Fibroblast of lung (primary cell): ENCODE data around the gene MYBBP1A. TPM values are rescaled to one million over a fixed set of nuclear protein-coding genes. Genes with fewer than 3 reads are reported as not detected.

Experiments
- DNase-seq, 2 donors: peaks; one replicate each; pipeline versions ENCODE4 v3.0.0 to v3.0.0-alpha.2; 2010; ENCODE audit warnings: low read depth in 2 of 2
- H2AFZ ChIP-seq: 2 replicates; pipeline ENCODE4 v1.5.1; 2012; ENCODE audit warnings: low read length, control low read depth, inconsistent platforms
- H3K27ac ChIP-seq: 2 replicates; pipeline ENCODE4 v1.5.1; 2011; ENCODE audit warnings: low read length, control low read depth; ENCODE audit not compliant: insufficient read depth
- H3K27me3 ChIP-seq: 2 replicates; pipeline ENCODE4 v1.5.1; 2011; ENCODE audit warnings: mild to moderate bottlenecking, low read length; ENCODE audit not compliant: control insufficient read depth, insufficient read depth
- H3K36me3 ChIP-seq: 2 replicates; pipeline ENCODE4 v1.5.1; 2011; ENCODE audit warnings: low read length; ENCODE audit not compliant: control insufficient read depth, insufficient read depth
- H3K4me1 ChIP-seq: 2 replicates; pipeline ENCODE4 v1.5.1; 2011; ENCODE audit warnings: low read length; ENCODE audit not compliant: control insufficient read depth, insufficient read depth; ENCODE audit errors: extremely low read depth
- H3K4me2 ChIP-seq: 2 replicates; pipeline ENCODE4 v1.5.1; 2011; ENCODE audit warnings: low read length, control low read depth; ENCODE audit not compliant: insufficient read depth; ENCODE audit errors: extremely low read depth
- H3K4me3 ChIP-seq, 4 experiments: fragments of 200-600 bp in 1 of 4; sonication (generic) in 1 of 4; replicated peaks in 1 of 4; 2 replicates each; pipeline ENCODE4 v1.5.1; 2011 to 2016; ENCODE audit warnings: low read length in 4 of 4, low read depth in 3 of 4, mild to moderate bottlenecking in 3 of 4, control low read depth in 2 of 4, inconsistent platforms in 1 of 4, mixed read lengths in 1 of 4; ENCODE audit not compliant: insufficient read depth in 1 of 4; ENCODE audit errors: control extremely low read depth in 1 of 4
- H3K79me2 ChIP-seq: 2 replicates; pipeline ENCODE4 v1.5.1; 2012; ENCODE audit warnings: mild to moderate bottlenecking, low read length, inconsistent platforms; ENCODE audit not compliant: control insufficient read depth, insufficient read depth
- H3K9ac ChIP-seq: 2 replicates; pipeline ENCODE4 v1.5.1; 2011; ENCODE audit warnings: mild to moderate bottlenecking, low read length, control low read depth; ENCODE audit not compliant: insufficient read depth
- H3K9me3 ChIP-seq: 2 replicates; pipeline ENCODE4 v1.5.1; 2012; ENCODE audit warnings: low read depth, low read length; ENCODE audit not compliant: control insufficient read depth, insufficient read depth
- H4K20me1 ChIP-seq: 2 replicates; pipeline ENCODE4 v1.5.1; 2011; ENCODE audit warnings: low read length; ENCODE audit not compliant: control insufficient read depth, insufficient read depth; ENCODE audit errors: extremely low read depth
- CTCF ChIP-seq, 2 donors: IDR thresholded peaks in 1 of 2; conservative IDR thresholded peaks in 1 of 2; 1 replicate in 1 of 2; 2 replicates in 1 of 2; pipeline ENCODE4 v1.5.1; 2011 to 2012; ENCODE audit warnings: low read length in 2 of 2, control low read depth in 1 of 2, inconsistent platforms in 1 of 2, low read depth in 1 of 2, mild to moderate bottlenecking in 1 of 2
- EZH2 ChIP-seq: IDR thresholded peaks from 2 replicates; pipeline ENCODE4 v1.5.1; 2012; ENCODE audit warnings: low read length, control low read depth, mild to moderate bottlenecking; ENCODE audit errors: missing control alignments
- polyA plus RNA-seq, 2 donors: library from polyadenylated mRNA; depleted of rRNA in 1 of 2; stranded (reverse) in 1 of 2; unstranded in 1 of 2; fragments of >200 nt; gene quantifications; 2 replicates each; pipeline ENCODE4 v1.2.1, GENCODE V29; 2011 to 2012; ENCODE audit warnings: missing spikeins in 1 of 2
- total RNA-seq: library from RNA; depleted of rRNA; stranded (reverse); fragments of >200 nt; gene quantifications from 2 replicates; pipeline ENCODE4 v1.2.1, GENCODE V29; 2014

MYBBP1A gene
- total and polyA plus RNA-seq, 2 donors (not counting 1 experiment from before 2014, with no cell fraction given), result 14.1 to 28.6 TPM

DNA sequence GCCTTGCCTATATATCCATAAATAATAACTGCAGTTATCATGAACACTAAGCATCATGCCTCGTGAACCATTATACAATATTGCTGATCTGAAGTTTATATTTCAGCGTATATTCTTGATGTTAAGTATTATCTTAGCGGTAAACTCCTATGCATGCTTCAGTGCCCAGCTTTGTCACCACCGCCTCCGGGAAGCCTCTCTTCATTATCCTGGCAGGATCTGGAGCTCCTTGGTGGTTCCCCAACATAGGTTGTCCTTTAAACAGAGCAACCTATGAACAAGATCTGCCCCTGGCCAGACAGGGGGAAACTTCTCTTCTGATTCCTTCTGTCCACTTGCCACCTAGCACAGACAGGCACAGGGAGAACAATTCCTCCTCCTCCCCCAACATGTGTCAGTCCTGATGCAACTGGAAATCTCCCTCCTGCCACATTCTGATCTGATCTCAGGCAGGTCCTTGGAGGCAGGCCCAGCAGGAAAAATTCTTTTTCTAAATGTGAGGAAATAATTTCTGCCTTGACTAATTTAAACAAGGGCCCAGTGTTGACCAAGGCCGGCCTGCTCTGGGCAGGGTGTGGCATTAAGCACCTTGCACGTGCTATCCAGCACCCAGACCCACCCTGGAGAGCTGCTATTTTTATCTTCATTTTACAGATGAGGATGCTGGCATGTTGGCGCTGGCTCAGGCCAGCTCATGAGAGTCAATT is 34.1 kb downstream of the MYBBP1A start:
- Histone ChIP-seq H3K4me2 (no peak overlapping the region), H3K27me3 (no peaks in the 10 kb centered on the region), H4K20me1 (no peaks in the 10 kb centered on the region), H3K9ac (no peak overlapping the region), H3K4me3 (no peak overlapping the region), H3K27ac (no peak overlapping the region), H3K79me2 (no peaks in the 10 kb centered on the region), H2AFZ (no peak overlapping the region), H3K4me1 (no peaks in the 10 kb centered on the region), H3K9me3 (no peaks in the 10 kb centered on the region), H3K36me3 (no peaks in the 10 kb centered on the region)
- DNase-seq, result no peak
- no peak for TF ChIP-seq CTCF (conservative IDR thresholded peaks at IDR 0.05 in 1 of 2, IDR thresholded peaks at IDR 0.05 in 1 of 2; ENCODE audit: low read depth in 1 of 2, low read length in 2 of 2)
- TF ChIP-seq EZH2, result no peak

DNA sequence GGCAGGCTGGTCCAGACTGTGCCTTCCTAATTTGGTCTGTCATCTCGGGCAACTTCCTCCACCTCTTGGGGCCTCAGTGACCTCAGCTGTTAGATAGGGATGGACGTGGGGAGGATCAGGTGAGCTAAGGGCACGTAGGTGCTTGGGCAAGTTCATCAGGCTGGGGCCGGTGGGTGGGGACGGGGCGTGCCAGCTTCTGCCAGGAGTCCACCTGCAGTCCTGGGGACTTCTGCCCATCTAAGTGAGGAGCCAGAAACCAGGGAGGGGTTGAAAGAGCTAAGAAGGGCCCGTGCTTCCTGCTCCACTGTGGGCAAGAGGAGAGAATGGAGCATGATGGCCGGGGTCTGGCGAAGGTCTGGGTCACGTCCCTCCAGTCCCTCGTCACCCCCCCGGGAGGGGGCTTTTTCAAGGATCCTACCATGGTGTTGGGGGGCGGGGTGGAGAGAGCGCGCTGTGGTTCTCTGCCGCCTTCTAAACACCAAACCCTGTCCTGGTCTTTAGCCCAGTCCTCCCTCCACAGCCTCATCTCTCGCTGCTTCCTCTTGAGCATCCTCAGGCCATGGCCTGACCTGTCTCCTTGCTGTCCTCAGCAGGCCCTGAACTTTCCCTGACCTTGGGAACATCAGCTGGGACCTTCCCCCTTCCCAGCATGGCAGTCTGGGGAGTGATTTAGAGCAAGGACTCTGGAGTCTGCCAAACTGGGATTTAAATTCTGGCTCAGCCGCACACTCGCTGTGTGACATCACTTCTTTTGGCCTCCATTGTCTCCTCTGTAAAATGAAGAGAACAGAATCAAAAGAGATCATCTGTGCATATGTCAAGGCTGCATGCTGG is 34.9 kb downstream of the MYBBP1A start:
- Histone ChIP-seq H3K36me3 (no peaks in the 10 kb centered on the region), H3K4me1 (no peaks in the 10 kb centered on the region), H4K20me1 (no peaks in the 10 kb centered on the region), H3K9ac (no peak overlapping the region), H3K4me3 (no peak overlapping the region), H3K9me3 (no peaks in the 10 kb centered on the region), H3K79me2 (no peaks in the 10 kb centered on the region), H2AFZ (no peak overlapping the region), H3K27ac (no peak overlapping the region), H3K27me3 (no peaks in the 10 kb centered on the region), H3K4me2 (no peak overlapping the region)
- DNase-seq, result no peak
- TF ChIP-seq EZH2 (no peak), CTCF (conservative IDR thresholded peaks at IDR 0.05 in 1 of 2, IDR thresholded peaks at IDR 0.05 in 1 of 2; ENCODE audit: low read depth in 1 of 2, low read length in 2 of 2) (no peak)

DNA sequence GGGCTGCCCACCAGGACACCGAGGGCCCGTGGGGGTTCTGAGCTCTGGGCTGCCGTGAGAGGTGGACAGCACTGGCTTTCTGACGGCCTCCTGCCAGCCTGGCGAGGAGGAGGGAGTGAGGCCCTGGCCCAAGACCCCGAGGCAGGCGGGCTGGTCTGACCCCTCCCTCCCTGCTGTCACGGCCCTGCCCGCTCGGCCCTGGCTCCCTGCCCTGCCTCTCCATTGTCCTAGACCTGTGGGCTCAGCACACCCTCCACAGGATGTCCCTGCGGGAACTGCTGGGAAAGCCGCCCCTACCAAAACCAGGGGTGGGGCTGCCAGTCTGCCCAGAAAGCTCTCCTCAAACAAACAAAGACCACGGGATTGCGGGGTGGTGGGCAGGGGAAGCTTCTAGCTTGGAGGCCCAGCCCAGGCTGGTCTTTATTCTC is 35.8 kb downstream of the MYBBP1A start:
- Histone ChIP-seq H3K4me1 (no peaks in the 10 kb centered on the region), H3K4me3 (no peak overlapping the region), H3K27ac (no peak overlapping the region), H3K9me3 (no peaks in the 10 kb centered on the region), H3K9ac (no peak overlapping the region), H3K4me2 (no peak overlapping the region), H3K27me3 (no peaks in the 10 kb centered on the region), H4K20me1 (no peaks in the 10 kb centered on the region), H2AFZ (no peak overlapping the region), H3K36me3 (no peaks in the 10 kb centered on the region), H3K79me2 (no peaks in the 10 kb centered on the region)
- no peak for TF ChIP-seq EZH2
- no peak for TF ChIP-seq CTCF (conservative IDR thresholded peaks at IDR 0.05 in 1 of 2, IDR thresholded peaks at IDR 0.05 in 1 of 2; ENCODE audit: low read depth in 1 of 2, low read length in 2 of 2)
- no peak for DNase-seq
